WERI-Rb-1 (cell line): Measurements from ENCODE around the gene WNT9A.

Source experiments
- DNase-seq: peaks from one replicate; pipeline ENCODE4 v3.0.0-alpha.2; 2020
- H3K27ac ChIP-seq: fragments of 250-450 bp; sonication (Bioruptor Pico); 2 replicates; pipeline ENCODE4 v1.5.1; 2020; ENCODE audit warnings: mild to moderate bottlenecking, moderate library complexity
- H3K27me3 ChIP-seq: fragments of 250-450 bp; sonication (Bioruptor Pico); 2 replicates; pipeline ENCODE4 v1.5.1; 2021; ENCODE audit warnings: mild to moderate bottlenecking, low read depth, moderate library complexity; ENCODE audit not compliant: insufficient read depth, severe bottlenecking
- H3K36me3 ChIP-seq: fragments of 250-450 bp; sonication (Bioruptor Pico); 2 replicates; pipeline ENCODE4 v1.5.1; 2020; ENCODE audit warnings: mild to moderate bottlenecking, moderate library complexity
- H3K4me3 ChIP-seq: 2 replicates; pipeline ENCODE4 v1.5.1; 2011; ENCODE audit warnings: low read depth, mild to moderate bottlenecking, control low read depth, low read length
- H3K9me3 ChIP-seq: fragments of 250-450 bp; sonication (Bioruptor Pico); 2 replicates; pipeline ENCODE4 v1.5.1; 2021; ENCODE audit warnings: mild to moderate bottlenecking, moderate library complexity; ENCODE audit not compliant: severe bottlenecking
- TF ChIP-seq, protein P1 (sequence below): IDR thresholded peaks from 2 replicates; pipeline ENCODE4 v1.5.1; 2011; ENCODE audit warnings: low read depth, mild to moderate bottlenecking, control low read depth, inconsistent platforms, low read length

WNT9A gene

DNA sequence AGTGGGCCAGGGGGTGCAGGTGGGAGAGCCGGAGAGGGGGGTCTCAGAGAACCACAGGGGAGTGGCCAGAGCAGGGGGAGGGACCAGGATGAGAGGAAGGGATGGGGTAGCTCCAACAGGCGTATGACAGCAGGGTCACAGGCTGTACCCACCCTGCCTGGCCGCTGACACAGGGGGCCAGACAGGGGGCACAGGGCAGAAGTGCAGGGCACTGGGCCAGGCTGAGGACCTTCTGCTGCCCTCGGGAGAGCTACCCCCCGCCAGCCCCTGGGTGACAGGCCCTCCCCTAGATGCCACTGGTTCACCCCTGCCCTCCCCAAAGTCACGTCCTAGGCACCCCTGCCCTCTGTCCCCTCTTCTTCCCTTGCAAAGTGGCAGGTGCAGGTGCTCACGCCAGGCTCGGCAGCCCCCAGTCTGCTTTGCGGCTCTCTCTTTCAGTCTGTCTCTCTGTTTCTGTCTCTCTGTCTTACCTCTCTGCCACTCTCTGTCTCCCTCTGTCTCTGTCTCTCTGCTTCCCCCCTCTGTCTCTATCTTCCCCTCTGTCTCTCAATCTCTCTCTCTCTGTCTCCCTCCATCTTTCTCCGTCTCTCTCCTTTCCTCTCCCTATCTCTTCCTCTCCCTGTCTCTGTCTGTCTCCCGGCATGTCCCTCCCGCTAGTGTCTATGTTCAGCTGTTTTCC lies 48.5 kb downstream of the WNT9A start:
- TF ChIP-seq, protein P1, sequence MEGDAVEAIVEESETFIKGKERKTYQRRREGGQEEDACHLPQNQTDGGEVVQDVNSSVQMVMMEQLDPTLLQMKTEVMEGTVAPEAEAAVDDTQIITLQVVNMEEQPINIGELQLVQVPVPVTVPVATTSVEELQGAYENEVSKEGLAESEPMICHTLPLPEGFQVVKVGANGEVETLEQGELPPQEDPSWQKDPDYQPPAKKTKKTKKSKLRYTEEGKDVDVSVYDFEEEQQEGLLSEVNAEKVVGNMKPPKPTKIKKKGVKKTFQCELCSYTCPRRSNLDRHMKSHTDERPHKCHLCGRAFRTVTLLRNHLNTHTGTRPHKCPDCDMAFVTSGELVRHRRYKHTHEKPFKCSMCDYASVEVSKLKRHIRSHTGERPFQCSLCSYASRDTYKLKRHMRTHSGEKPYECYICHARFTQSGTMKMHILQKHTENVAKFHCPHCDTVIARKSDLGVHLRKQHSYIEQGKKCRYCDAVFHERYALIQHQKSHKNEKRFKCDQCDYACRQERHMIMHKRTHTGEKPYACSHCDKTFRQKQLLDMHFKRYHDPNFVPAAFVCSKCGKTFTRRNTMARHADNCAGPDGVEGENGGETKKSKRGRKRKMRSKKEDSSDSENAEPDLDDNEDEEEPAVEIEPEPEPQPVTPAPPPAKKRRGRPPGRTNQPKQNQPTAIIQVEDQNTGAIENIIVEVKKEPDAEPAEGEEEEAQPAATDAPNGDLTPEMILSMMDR, result no peak
- no peak overlapping the region for H3K27ac ChIP-seq
- no peaks in the 10 kb centered on the region for H3K9me3 ChIP-seq
- no peaks in the 10 kb centered on the region for H3K27me3 ChIP-seq
- H3K4me3 ChIP-seq, result no peak overlapping the region
- peak; percentile 0 for DNase-seq
- H3K36me3 ChIP-seq, result no peaks in the 10 kb centered on the region

- Histone ChIP-seq H3K27ac (no peak overlapping the region), H3K4me3 (no peak overlapping the region), H3K9me3 (no peaks in the 10 kb centered on the region), H3K36me3 (no peaks in the 10 kb centered on the region), H3K27me3 (no peaks in the 10 kb centered on the region)
- TF ChIP-seq, protein P1, result no peak
- DNase-seq, result peak; percentile 1
Measured at GRCh38 chr1:227898502-227899140, 49.1 kb downstream of the WNT9A start.

- TF ChIP-seq, protein P1, result no peak
- H3K4me3 ChIP-seq, result no peak overlapping the region
- no peak for DNase-seq
- no peaks in the 10 kb centered on the region for H3K36me3 ChIP-seq
- H3K27me3 ChIP-seq, result no peaks in the 10 kb centered on the region
- no peaks in the 10 kb centered on the region for H3K9me3 ChIP-seq
- H3K27ac ChIP-seq, result no peak overlapping the region
Measured at GRCh38 chr1:227897704-227898438, 49.9 kb downstream of the WNT9A start.

- TF ChIP-seq, protein P1, result no peak
- no peak overlapping the region for H3K27ac ChIP-seq
- peak; percentile 2 for DNase-seq
Measured at GRCh38 chr1:227896710-227897655, 50.7 kb downstream of the WNT9A start.

DNA sequence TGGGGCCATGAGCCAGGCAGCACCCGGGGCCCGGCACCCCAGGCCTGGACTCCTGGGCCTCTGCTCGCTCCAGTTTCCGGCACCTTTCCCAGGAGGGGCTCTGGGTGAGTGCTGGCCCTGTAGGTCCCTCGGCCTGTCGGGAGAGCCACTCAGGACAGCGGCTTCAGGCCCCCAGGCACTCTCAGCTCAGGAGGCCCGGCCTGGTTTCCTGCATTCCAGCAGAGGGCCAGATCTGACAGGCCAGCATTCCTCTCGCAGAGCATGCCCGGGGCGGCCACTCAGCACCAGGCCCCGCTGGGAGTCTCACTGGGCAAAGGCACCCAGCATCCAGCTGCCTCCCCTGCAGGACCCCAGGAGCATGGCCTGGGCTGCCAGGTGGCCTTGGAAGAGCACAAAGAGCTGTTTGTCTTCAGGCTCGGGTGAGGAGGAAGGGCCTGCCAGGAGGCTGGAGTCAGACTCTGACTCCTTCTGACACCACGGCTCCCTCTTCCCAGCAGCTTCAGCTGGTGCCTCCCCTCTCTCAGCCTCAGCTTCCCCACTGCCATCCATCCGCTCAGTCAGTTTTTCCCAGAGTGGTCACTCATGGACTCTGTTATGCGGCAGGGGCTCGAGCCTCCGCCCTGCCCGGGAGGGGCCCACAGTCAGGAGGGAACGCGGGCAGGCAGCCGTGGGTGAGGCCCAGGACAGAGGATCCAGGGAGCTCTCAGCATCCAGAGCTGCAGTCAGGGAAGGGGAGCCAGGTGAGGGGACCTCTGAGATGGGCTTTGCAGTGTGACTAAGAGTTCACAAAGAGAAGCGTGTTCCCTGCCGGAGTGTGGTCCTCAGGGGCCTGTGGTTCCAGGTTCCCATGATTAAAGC lies 51.7 kb downstream of the WNT9A start:
- no peaks in the 10 kb centered on the region for H3K9me3 ChIP-seq
- H3K36me3 ChIP-seq, result no peaks in the 10 kb centered on the region
- H3K27me3 ChIP-seq, result no peaks in the 10 kb centered on the region
- DNase-seq, result peak; percentile 1
- TF ChIP-seq, protein P1, result no peak
- H3K4me3 ChIP-seq, result no peak overlapping the region
- H3K27ac ChIP-seq, result no peak overlapping the region

More at GRCh38 chr1:227896710-227897655, 50.7 kb downstream of the WNT9A start:
- Histone ChIP-seq H3K36me3 (no peaks in the 10 kb centered on the region), H3K4me3 (no peak overlapping the region), H3K9me3 (no peaks in the 10 kb centered on the region), H3K27me3 (no peaks in the 10 kb centered on the region)
